NT2/D1 (cell line): ENCODE results near the gene BMPR1B.

Source experiments
- DNase-seq: peaks from one replicate; pipeline ENCODE4 v3.0.0-alpha.2; 2011; ENCODE audit warnings: low read depth, low spot score
- H3K27me3 ChIP-seq: 2 replicates; pipeline ENCODE4 v1.6.0; 2011; ENCODE audit warnings: mild to moderate bottlenecking; ENCODE audit not compliant: insufficient read length, insufficient read depth
- H3K36me3 ChIP-seq: 2 replicates; pipeline ENCODE4 v1.6.1; 2011; ENCODE audit warnings: mild to moderate bottlenecking, low read length, mixed read lengths; ENCODE audit not compliant: insufficient read depth, insufficient read length
- H3K4me1 ChIP-seq: 2 replicates; pipeline ENCODE4 v1.5.1; 2011; ENCODE audit not compliant: insufficient read depth, insufficient read length
- H3K4me3 ChIP-seq: 2 replicates; pipeline ENCODE4 v1.5.1; 2011; ENCODE audit warnings: low read depth; ENCODE audit not compliant: insufficient read length
- H3K9ac ChIP-seq: 2 replicates; pipeline ENCODE4 v1.6.0; 2011; ENCODE audit warnings: low read depth; ENCODE audit not compliant: insufficient read length
- H3K9me3 ChIP-seq: 2 replicates; pipeline ENCODE4 v1.5.1; 2011; ENCODE audit warnings: mild to moderate bottlenecking, low read length; ENCODE audit not compliant: insufficient read depth
- SUZ12 ChIP-seq: IDR thresholded peaks from 2 replicates; pipeline ENCODE4 v1.6.1; 2011; ENCODE audit not compliant: insufficient read length, insufficient read depth; ENCODE audit errors: extremely low read depth
- YY1 ChIP-seq: IDR thresholded peaks from 2 replicates; pipeline ENCODE4 v1.6.1; 2011; ENCODE audit not compliant: insufficient read length, insufficient read depth
- ZNF274 ChIP-seq: IDR thresholded peaks from 2 replicates; pipeline ENCODE4 v1.6.1; 2011; ENCODE audit warnings: mild to moderate bottlenecking, low read depth, low read length

Gene BMPR1B

DNA sequence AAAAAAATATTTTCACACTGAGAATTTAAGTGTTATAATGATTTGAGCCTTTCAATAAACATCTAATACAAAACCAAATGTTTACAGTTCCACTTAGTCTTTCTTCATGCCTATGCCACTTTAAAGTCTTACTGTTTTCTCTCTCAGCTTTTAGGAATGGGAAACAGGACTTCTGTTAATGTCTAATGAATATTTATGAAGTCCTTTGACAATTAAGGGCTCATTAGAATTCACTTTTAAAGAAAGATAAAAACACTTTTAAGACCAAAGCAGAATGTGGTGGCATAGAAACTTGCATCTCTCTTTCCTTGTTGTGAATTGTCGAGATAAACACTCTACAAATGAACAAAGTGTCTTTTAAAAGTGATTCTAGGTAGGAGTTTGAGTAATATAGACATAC is 315.9 kb downstream of the BMPR1B start:
- no peak for DNase-seq
- no peaks in the 10 kb centered on the region for H3K36me3 ChIP-seq
- no peak overlapping the region for H3K4me3 ChIP-seq
- no peaks in the 10 kb centered on the region for H3K9me3 ChIP-seq
- no peaks in the 10 kb centered on the region for H3K27me3 ChIP-seq
- TF ChIP-seq YY1 (no peak), ZNF274 (no peak), SUZ12 (no peak)
- H3K4me1 ChIP-seq, result no peaks in the 10 kb centered on the region
- no peak overlapping the region for H3K9ac ChIP-seq

DNA sequence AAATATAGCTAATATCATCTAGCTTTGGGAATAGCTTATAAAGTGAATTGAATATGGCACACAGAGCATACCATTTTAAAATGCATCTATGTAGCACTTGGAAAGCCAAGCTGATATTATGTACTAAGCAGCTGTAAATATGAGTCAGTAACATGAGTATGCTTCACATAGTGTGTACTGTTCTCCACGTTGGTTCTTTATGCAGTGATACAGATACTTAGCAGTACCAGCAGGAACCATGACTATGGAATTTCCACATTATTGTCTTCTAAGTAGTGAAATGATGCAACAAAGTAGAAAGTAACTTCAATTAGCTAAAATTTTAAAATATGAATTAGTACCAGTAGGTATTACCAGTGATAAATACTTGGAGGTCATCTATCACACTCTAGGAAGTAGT is 320.1 kb downstream of the BMPR1B start:
- H3K4me1 ChIP-seq, result no peaks in the 10 kb centered on the region
- no peak for TF ChIP-seq SUZ12
- TF ChIP-seq ZNF274, result no peak
- TF ChIP-seq YY1, result no peak
- H3K9me3 ChIP-seq, result no peaks in the 10 kb centered on the region
- no peak overlapping the region for H3K9ac ChIP-seq
- no peaks in the 10 kb centered on the region for H3K27me3 ChIP-seq
- no peak overlapping the region for H3K4me3 ChIP-seq
- DNase-seq, result no peak
- H3K36me3 ChIP-seq, result no peaks in the 10 kb centered on the region

DNA sequence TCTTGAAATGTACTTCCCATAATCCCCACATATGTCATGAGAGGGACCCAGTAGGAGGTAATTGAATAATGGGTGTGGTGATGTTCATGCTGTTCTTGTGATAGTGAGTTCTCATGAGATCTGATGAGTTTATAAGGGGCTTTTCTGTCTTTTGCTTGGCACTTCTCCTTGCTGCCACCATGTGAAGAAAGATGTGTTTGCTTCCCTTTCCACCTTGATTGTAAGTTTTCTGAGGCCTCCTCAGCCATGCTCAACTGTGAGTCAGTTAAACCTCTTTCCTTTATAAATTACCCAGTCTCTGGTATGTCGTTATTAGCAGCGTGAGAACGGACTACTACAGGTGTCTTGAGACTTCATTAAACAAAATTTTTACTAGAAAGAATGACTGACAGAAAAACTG is 323.2 kb downstream of the BMPR1B start:
- TF ChIP-seq SUZ12, result no peak

DNA sequence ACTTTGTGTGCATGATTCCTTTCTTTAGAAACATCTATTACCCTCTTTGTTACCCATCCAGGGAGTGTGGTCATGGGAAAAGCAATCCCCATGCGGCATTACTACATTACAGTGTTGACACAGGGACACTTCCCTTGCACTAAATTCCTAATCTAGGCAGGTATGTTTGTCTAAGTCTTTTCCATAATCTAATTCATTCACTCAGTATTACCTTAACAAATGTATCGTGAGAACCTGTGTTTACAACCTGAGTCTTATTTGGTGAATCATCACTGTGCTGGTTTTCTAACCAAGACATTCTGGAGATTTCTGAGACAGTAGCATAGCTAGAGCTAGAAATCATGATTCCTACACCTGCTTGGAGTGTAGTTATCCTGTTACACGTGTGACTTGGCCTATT is 326.8 kb downstream of the BMPR1B start:
- H3K9me3 ChIP-seq, result no peaks in the 10 kb centered on the region
- no peaks in the 10 kb centered on the region for H3K36me3 ChIP-seq
- no peak overlapping the region for H3K9ac ChIP-seq
- H3K4me3 ChIP-seq, result no peak overlapping the region
- DNase-seq, result no peak
- H3K4me1 ChIP-seq, result no peaks in the 10 kb centered on the region
- no peak for TF ChIP-seq ZNF274
- no peak for TF ChIP-seq YY1
- no peak for TF ChIP-seq SUZ12
- H3K27me3 ChIP-seq, result no peaks in the 10 kb centered on the region

More for the DNA sequence above, 323.2 kb downstream of the BMPR1B start:
- Histone ChIP-seq H3K4me1 (no peaks in the 10 kb centered on the region), H3K9ac (no peak overlapping the region), H3K4me3 (no peak overlapping the region), H3K36me3 (no peaks in the 10 kb centered on the region), H3K9me3 (no peaks in the 10 kb centered on the region), H3K27me3 (no peaks in the 10 kb centered on the region)
- no peak for DNase-seq

DNA sequence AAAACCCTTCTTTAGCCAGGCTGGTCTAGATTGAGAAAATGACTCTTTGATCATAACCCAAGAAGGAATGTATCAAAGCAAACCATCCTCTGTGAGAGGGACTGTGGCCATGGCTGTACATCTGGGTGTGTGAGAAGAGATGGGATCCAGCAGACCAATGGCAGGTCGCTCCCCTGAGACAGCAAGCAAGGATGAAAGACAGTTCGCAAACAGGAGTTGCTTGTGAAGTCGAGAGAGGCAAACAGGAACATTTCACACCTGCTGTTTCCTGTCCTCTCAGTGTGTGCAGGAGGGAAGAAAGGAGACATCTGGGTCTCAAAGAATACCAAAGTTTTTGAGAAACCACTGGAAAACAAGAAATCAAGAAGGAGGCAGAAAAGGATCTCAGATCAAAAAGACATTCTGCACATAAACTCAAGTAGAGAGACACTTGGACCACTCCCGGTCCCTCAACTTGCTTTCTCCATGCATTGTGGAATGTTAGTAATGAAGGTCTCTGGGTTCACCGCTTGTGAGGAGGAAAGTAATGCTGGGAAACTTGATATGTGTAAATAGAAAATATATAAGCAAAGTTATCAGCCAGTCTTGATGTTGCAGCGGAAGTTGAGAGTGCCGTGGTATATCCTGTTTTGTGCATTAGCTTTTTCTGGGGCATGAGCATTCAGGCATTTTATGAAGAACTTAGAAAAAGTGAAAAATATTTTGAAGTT is 327.5 kb downstream of the BMPR1B start:
- Histone ChIP-seq H3K4me3 (no peak overlapping the region), H3K4me1 (no peaks in the 10 kb centered on the region), H3K9me3 (no peaks in the 10 kb centered on the region), H3K27me3 (no peaks in the 10 kb centered on the region), H3K36me3 (no peaks in the 10 kb centered on the region), H3K9ac (no peak overlapping the region)
- DNase-seq, result no peak
- TF ChIP-seq ZNF274 (no peak), SUZ12 (no peak), YY1 (no peak)

DNA sequence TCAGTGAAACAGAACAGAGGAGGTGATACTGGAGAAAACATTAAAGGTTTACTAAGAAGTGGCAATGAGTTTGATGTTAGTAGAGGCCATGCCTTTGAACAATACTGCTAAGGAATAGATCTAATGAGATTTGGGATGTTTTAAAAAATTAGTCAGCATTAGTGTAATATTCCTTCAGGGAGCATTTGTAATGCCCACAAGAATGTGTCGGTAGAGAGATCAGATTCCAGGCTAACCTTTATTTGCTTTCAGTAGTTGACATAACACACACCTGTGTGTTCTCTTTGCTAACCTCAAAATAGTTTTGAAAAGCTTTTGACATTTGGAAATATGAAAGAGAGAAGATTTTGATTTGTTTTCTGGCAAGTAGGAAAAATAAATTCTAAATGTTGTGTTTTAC is 328.8 kb downstream of the BMPR1B start:
- TF ChIP-seq SUZ12, result no peak
- no peak for TF ChIP-seq YY1
- TF ChIP-seq ZNF274, result no peak
- DNase-seq, result no peak

DNA sequence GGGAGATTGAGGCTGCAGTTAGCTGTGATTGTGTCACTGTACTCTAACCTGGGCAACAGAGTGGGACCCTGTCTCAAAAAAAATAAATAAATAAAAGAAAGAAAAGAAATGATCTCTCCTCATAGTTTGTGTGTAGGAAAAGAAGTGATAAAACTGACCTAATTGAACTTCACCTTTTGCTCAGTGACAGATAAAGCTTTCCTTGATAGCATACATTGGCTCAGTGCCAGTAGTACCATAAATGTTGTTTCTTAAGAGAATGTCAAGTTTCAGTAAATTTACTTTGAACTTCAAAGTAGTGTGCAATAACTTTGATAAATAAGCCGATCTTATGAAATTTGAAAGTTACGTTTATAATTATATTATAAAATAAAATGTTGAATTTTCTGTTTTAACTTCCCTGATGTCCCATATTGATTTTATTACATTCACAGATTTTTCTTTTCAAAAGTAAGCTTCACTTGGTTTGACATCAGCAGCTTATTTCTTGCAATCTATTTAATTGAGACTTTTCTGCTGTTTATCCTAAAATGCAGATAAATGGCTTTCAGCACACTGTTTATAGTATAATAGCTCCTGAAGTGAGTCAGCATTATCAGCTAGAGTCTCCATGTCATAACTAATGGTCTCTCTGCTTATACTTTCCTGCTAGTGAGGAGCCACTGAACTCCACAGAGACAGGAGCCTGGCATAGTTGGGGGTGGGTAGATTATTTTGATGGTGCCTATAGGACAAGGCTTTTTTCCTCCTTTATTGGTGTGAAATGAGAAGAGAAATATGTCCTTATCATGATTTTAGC is 330.1 kb downstream of the BMPR1B start:
- Histone ChIP-seq H3K9ac (no peak overlapping the region), H3K9me3 (no peaks in the 10 kb centered on the region), H3K27me3 (no peaks in the 10 kb centered on the region), H3K4me3 (no peak overlapping the region), H3K36me3 (no peaks in the 10 kb centered on the region), H3K4me1 (no peaks in the 10 kb centered on the region)
- no peak for DNase-seq
- TF ChIP-seq YY1, result no peak
- no peak for TF ChIP-seq ZNF274
- no peak for TF ChIP-seq SUZ12

More for the DNA sequence above, 328.8 kb downstream of the BMPR1B start:
- Histone ChIP-seq H3K27me3 (no peaks in the 10 kb centered on the region), H3K36me3 (no peaks in the 10 kb centered on the region), H3K4me3 (no peak overlapping the region), H3K9me3 (no peaks in the 10 kb centered on the region), H3K9ac (no peak overlapping the region), H3K4me1 (no peaks in the 10 kb centered on the region)
